ENCODE measurements around the gene STOX1. TPM values are rescaled to one million over a fixed set of nuclear protein-coding genes. Genes with fewer than 3 reads are reported as not detected.

The STOX1 gene
- total and polyA plus RNA-seq, 2 donors (not counting 1 experiment from before 2014, with no cell fraction given), result under 0.01 to 0.05 TPM

DNA sequence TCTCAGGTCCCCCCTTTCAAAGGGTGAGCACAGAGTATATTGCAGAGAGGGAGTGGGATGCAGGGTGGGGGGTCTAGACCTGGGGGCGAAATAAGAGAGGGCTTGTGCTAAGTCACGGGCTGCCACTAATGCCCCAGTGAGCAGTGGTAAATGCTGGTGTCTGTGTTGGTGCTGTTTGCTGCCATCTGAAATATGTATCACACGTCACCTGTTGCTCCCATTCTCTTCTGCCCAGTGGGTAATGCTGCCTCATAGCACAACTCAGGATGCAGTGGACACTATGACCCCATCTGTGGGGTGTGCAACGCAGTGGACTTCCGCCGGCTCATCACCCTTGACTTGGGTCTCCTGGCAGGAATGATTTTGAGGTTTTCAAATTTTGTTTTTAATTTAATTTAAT is 2.6 kb downstream of the STOX1 start:
- DNase-seq (ENCODE audit: low read depth in 2 of 2), result no peak
- H4K20me1 ChIP-seq (ENCODE audit: control insufficient read depth, extremely low read depth, insufficient read depth, low read length), result no peaks in the 10 kb centered on the region
- no peaks in the 10 kb centered on the region for H3K4me1 ChIP-seq (ENCODE audit: control insufficient read depth, extremely low read depth, insufficient read depth, low read length)
- no peaks in the 10 kb centered on the region for H3K36me3 ChIP-seq (ENCODE audit: control insufficient read depth, insufficient read depth, low read length)
- no peaks in the 10 kb centered on the region for H3K79me2 ChIP-seq (ENCODE audit: control insufficient read depth, insufficient read depth, low read length)
- no peak overlapping the region for H3K4me3 ChIP-seq (replicated peaks in 1 of 4; ENCODE audit: control extremely low read depth in 1 of 4, insufficient read depth in 1 of 4, low read depth in 3 of 4, low read length in 4 of 4)
- peaks cover 19% of the 10 kb centered on the region for H3K27me3 ChIP-seq (ENCODE audit: control insufficient read depth, insufficient read depth, low read length)
- no peak overlapping the region for H3K27ac ChIP-seq (ENCODE audit: insufficient read depth, low read length)
- TF ChIP-seq EZH2 (IDR thresholded peaks at IDR 0.05; ENCODE audit: low read length, missing control alignments), result no peak
- TF ChIP-seq, protein P1, sequence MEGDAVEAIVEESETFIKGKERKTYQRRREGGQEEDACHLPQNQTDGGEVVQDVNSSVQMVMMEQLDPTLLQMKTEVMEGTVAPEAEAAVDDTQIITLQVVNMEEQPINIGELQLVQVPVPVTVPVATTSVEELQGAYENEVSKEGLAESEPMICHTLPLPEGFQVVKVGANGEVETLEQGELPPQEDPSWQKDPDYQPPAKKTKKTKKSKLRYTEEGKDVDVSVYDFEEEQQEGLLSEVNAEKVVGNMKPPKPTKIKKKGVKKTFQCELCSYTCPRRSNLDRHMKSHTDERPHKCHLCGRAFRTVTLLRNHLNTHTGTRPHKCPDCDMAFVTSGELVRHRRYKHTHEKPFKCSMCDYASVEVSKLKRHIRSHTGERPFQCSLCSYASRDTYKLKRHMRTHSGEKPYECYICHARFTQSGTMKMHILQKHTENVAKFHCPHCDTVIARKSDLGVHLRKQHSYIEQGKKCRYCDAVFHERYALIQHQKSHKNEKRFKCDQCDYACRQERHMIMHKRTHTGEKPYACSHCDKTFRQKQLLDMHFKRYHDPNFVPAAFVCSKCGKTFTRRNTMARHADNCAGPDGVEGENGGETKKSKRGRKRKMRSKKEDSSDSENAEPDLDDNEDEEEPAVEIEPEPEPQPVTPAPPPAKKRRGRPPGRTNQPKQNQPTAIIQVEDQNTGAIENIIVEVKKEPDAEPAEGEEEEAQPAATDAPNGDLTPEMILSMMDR (conservative IDR thresholded peaks at IDR 0.05 in 1 of 2, IDR thresholded peaks at IDR 0.05 in 1 of 2; ENCODE audit: low read depth in 1 of 2, low read length in 2 of 2), result no peak
- H2AFZ ChIP-seq (ENCODE audit: low read length), result no peak overlapping the region
- H3K9ac ChIP-seq (ENCODE audit: insufficient read depth, low read length), result no peak overlapping the region
- H3K4me2 ChIP-seq (ENCODE audit: extremely low read depth, insufficient read depth, low read length), result no peak overlapping the region
- H3K9me3 ChIP-seq (ENCODE audit: control insufficient read depth, insufficient read depth, low read depth, low read length), result no peaks in the 10 kb centered on the region

DNA sequence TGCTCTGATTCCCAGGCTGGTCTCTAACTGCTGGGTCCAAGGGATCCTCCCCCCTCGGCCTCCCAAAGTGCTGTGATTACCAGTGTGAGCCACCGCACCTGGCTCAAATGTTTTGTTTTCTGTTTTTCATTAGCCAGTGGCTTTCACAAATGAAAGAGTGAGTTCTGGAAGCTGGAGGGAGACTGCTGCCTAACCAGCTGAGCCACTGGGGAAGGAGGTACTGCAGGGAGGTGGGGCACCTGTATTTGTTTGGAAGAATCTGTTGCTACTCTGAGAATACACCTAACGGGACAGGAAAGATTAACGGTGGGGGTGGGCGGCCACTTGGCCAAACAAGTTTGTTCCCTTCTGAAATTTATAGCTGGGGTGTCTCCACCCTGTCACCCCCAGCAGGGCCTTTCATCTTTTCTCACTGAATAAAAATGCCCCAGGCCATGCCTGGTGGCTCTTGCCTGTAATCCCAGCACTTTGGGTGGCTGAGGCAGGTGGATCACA is 4.7 kb downstream of the STOX1 start:
- peaks cover 19% of the 10 kb centered on the region for H3K27me3 ChIP-seq (ENCODE audit: control insufficient read depth, insufficient read depth, low read length)
- DNase-seq (ENCODE audit: low read depth in 2 of 2), result no peak
- H3K36me3 ChIP-seq (ENCODE audit: control insufficient read depth, insufficient read depth, low read length), result no peaks in the 10 kb centered on the region

DNA sequence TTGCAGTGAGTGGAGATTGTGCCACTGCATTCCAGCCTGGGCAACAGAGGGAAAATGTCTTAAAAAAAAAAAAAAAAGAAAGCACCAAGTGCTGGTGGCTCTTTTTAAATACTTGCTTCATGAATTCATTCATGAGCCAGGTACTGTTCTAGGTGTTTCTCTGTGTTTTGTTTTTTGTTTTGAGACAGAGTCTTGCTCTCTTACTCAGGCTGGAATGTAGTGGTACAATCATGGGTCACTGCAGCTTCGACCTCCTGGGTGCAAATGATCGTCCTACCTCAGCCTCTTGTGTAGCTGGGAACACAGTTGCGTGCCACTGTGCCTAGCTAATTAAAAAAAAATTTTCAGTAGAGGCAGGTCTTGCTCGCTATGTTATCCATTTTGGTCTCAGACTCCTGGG is 5.3 kb downstream of the STOX1 start:
- Histone ChIP-seq H3K27ac (ENCODE audit: insufficient read depth, low read length) (no peak overlapping the region), H4K20me1 (ENCODE audit: control insufficient read depth, extremely low read depth, insufficient read depth, low read length) (no peaks in the 10 kb centered on the region), H3K9me3 (ENCODE audit: control insufficient read depth, insufficient read depth, low read depth, low read length) (no peaks in the 10 kb centered on the region), H3K4me2 (ENCODE audit: extremely low read depth, insufficient read depth, low read length) (no peak overlapping the region), H3K9ac (ENCODE audit: insufficient read depth, low read length) (no peak overlapping the region), H3K79me2 (ENCODE audit: control insufficient read depth, insufficient read depth, low read length) (no peaks in the 10 kb centered on the region), H2AFZ (ENCODE audit: low read length) (no peak overlapping the region), H3K4me3 (replicated peaks in 1 of 4; ENCODE audit: control extremely low read depth in 1 of 4, insufficient read depth in 1 of 4, low read depth in 3 of 4, low read length in 4 of 4) (no peak overlapping the region), H3K36me3 (ENCODE audit: control insufficient read depth, insufficient read depth, low read length) (no peaks in the 10 kb centered on the region), H3K4me1 (ENCODE audit: control insufficient read depth, extremely low read depth, insufficient read depth, low read length) (no peaks in the 10 kb centered on the region), H3K27me3 (ENCODE audit: control insufficient read depth, insufficient read depth, low read length) (peaks cover 19% of the 10 kb centered on the region)
- no peak for DNase-seq (ENCODE audit: low read depth in 2 of 2)
- TF ChIP-seq, protein P1 (conservative IDR thresholded peaks at IDR 0.05 in 1 of 2, IDR thresholded peaks at IDR 0.05 in 1 of 2; ENCODE audit: low read depth in 1 of 2, low read length in 2 of 2), result no peak

More for the DNA sequence above, 4.7 kb downstream of the STOX1 start:
- H3K79me2 ChIP-seq (ENCODE audit: control insufficient read depth, insufficient read depth, low read length), result no peaks in the 10 kb centered on the region
- no peaks in the 10 kb centered on the region for H3K4me1 ChIP-seq (ENCODE audit: control insufficient read depth, extremely low read depth, insufficient read depth, low read length)
- H3K9me3 ChIP-seq (ENCODE audit: control insufficient read depth, insufficient read depth, low read depth, low read length), result no peaks in the 10 kb centered on the region
- no peak overlapping the region for H3K4me2 ChIP-seq (ENCODE audit: extremely low read depth, insufficient read depth, low read length)
- H3K27ac ChIP-seq (ENCODE audit: insufficient read depth, low read length), result no peak overlapping the region
- H3K9ac ChIP-seq (ENCODE audit: insufficient read depth, low read length), result no peak overlapping the region
- H2AFZ ChIP-seq (ENCODE audit: low read length), result no peak overlapping the region
- TF ChIP-seq, protein P1 (conservative IDR thresholded peaks at IDR 0.05 in 1 of 2, IDR thresholded peaks at IDR 0.05 in 1 of 2; ENCODE audit: low read depth in 1 of 2, low read length in 2 of 2), result no peak
- TF ChIP-seq EZH2 (IDR thresholded peaks at IDR 0.05; ENCODE audit: low read length, missing control alignments), result no peak
- no peaks in the 10 kb centered on the region for H4K20me1 ChIP-seq (ENCODE audit: control insufficient read depth, extremely low read depth, insufficient read depth, low read length)
- H3K4me3 ChIP-seq (replicated peaks in 1 of 4; ENCODE audit: control extremely low read depth in 1 of 4, insufficient read depth in 1 of 4, low read depth in 3 of 4, low read length in 4 of 4), result no peak overlapping the region
